ENCODE data around the gene MAP3K19.

MAP3K19 gene

DNA sequence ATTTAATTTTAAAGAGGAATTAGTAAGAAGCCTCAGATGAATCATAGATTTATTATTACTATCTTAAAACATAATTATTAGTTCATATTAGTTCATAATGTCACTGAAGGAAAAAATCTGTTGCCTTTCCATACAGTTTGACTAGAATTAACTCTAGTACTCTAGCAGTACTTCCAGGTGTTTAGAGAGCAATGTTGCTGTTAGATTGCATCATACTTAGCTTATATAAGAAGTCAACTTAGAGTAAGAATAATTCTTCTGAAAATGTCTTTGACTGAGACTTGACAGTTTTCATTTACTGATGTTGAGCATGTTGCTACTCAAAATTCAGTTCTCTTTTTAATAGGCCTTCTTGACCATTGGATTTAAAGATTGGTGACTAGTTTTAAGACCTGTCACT is 9.5 kb upstream of the MAP3K19 start:
- Mint-ChIP-seq H3K36me3 (ENCODE audit: low read depth) (peaks cover 59% of the 10 kb centered on the region), H3K27me3 (ENCODE audit: low read depth, poor library complexity) (no peaks in the 10 kb centered on the region), H3K4me3 (no peak overlapping the region), H3K4me1 (peaks cover 20% of the 10 kb centered on the region), H3K9me3 (no peaks in the 10 kb centered on the region), H3K27ac (no peak overlapping the region)
- DNase-seq = no peak
- TF ChIP-seq, protein P1, sequence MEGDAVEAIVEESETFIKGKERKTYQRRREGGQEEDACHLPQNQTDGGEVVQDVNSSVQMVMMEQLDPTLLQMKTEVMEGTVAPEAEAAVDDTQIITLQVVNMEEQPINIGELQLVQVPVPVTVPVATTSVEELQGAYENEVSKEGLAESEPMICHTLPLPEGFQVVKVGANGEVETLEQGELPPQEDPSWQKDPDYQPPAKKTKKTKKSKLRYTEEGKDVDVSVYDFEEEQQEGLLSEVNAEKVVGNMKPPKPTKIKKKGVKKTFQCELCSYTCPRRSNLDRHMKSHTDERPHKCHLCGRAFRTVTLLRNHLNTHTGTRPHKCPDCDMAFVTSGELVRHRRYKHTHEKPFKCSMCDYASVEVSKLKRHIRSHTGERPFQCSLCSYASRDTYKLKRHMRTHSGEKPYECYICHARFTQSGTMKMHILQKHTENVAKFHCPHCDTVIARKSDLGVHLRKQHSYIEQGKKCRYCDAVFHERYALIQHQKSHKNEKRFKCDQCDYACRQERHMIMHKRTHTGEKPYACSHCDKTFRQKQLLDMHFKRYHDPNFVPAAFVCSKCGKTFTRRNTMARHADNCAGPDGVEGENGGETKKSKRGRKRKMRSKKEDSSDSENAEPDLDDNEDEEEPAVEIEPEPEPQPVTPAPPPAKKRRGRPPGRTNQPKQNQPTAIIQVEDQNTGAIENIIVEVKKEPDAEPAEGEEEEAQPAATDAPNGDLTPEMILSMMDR (IDR thresholded peaks at IDR 0.05) = no peak

DNA sequence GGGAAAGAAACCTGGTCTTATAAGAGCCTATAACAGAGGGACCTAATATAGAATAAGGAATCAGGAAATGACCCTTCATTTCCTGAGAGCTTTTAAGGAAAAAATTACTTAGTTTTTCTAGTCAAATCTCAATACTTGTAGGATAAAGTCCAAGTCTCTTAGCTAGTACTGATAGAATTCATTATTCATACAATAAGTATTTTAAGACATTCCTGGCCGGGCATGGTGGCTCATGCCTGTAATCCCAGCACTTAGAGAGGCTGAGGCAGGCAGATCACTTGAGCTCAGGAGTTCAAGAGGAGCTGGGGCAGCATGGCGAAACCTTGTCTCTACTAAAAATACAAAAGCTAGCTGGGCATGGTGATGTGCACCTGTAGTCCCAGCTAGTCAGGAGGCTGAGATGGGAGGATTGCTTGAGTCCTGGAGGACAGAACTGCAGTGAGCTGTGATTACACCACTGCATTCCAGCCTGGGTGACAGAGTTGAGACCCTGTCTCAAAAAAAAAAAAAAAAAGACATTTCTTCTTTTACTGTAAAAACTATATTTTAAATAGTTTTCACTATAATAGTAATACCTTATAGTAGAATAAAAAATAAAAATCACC is 8.0 kb upstream of the MAP3K19 start:
- H3K27ac Mint-ChIP-seq = no peak overlapping the region
- H3K4me3 Mint-ChIP-seq = no peak overlapping the region
- TF ChIP-seq, protein P1 (IDR thresholded peaks at IDR 0.05) = no peak
- H3K4me1 Mint-ChIP-seq = peaks cover 22% of the 10 kb centered on the region
- DNase-seq = no peak
- peaks cover 44% of the 10 kb centered on the region for H3K36me3 Mint-ChIP-seq (ENCODE audit: low read depth)
- no peaks in the 10 kb centered on the region for H3K27me3 Mint-ChIP-seq (ENCODE audit: low read depth, poor library complexity)
- no peaks in the 10 kb centered on the region for H3K9me3 Mint-ChIP-seq

DNA sequence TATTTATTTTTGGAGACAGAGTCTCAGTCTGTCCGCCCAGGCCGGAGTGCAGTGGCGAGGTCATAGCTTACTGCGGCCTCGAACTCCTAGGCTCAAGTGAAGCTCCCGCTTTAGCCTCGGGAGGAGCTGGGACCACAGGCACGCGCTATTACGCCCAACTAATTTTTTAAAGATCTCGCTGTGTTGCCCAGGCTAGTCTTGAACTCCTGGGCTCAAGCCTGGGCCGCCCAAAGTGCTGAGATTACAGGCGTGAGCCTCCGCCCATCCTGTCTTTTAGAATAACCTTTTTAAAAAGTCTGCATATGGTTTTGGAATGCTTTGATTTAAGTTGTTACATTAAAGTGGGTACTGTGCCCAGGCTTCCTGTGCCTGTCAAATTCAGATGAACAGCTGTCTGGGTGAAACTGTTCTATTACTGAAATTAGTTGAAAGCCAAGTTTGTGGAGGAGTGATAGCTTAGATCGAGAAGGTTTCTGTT is 5.8 kb upstream of the MAP3K19 start:
- peaks cover 29% of the 10 kb centered on the region for H3K36me3 Mint-ChIP-seq (ENCODE audit: low read depth)
- H3K27ac Mint-ChIP-seq = peak overlapping the region; percentile 100
- DNase-seq = peak; percentile 11
- H3K9me3 Mint-ChIP-seq = no peaks in the 10 kb centered on the region
- no peaks in the 10 kb centered on the region for H3K27me3 Mint-ChIP-seq (ENCODE audit: low read depth, poor library complexity)
- H3K4me1 Mint-ChIP-seq = peaks cover 22% of the 10 kb centered on the region
- TF ChIP-seq, protein P1 (IDR thresholded peaks at IDR 0.05) = no peak
- peak overlapping the region; percentile 99 for H3K4me3 Mint-ChIP-seq

DNA sequence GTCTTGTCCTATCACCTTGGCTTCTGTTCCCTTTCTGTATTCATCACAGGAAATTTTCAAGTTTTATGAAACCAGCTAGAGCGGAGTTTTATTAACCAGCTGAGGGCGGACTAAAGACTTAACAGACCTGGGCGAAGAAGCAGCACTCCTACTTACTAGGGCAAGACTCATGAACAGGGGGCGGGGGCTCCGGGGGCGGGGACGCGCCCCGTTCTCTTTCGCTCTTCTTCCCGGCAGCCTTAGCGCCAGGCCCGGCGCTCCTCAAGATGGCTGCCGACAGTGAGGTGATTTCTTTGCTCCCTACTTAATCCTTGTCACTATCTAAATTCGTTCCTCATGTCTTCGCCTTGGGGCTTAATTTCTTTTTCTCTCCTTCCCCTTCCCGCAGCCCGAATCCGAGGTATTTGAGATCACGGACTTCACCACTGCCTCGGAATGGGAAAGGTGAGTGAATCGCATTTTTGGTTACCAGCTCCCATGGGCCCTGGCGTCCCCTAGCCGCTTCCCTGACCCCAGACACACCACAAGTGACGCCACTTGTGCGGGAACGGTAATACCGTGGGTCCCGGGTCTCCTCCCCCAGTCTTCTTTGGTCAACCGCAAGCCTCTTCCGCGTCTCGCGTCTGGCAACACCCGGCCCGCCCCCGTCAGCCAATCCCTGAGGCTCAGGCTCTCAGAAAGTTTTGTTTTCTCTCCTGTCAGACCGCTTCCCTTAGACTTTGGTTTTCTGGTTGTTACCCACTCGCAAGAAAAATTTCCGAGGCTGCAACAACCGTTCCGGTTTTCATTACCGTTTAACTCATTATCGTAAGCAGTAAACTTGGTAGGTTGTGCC is 5.0 kb upstream of the MAP3K19 start, which contains the start of gene RAB3GAP1:
Gene RAB3GAP1 (plus strand): TSS at position 251 of the 835 bp plus-strand sequence. CDS start 16 bp downstream, at position 267.
- TF ChIP-seq, protein P1 (IDR thresholded peaks at IDR 0.05) = no peak
- H3K36me3 Mint-ChIP-seq (ENCODE audit: low read depth) = peaks cover 29% of the 10 kb centered on the region
- H3K9me3 Mint-ChIP-seq = no peaks in the 10 kb centered on the region
- DNase-seq = peak; percentile 67
- H3K4me3 Mint-ChIP-seq = peak within 1 kb of the TSS; percentile 99
- H3K27me3 Mint-ChIP-seq (ENCODE audit: low read depth, poor library complexity) = no peaks in the 10 kb centered on the region
- H3K4me1 Mint-ChIP-seq = peaks cover 22% of the 10 kb centered on the region
- H3K27ac Mint-ChIP-seq = peak within 1 kb of the TSS; percentile 100

DNA sequence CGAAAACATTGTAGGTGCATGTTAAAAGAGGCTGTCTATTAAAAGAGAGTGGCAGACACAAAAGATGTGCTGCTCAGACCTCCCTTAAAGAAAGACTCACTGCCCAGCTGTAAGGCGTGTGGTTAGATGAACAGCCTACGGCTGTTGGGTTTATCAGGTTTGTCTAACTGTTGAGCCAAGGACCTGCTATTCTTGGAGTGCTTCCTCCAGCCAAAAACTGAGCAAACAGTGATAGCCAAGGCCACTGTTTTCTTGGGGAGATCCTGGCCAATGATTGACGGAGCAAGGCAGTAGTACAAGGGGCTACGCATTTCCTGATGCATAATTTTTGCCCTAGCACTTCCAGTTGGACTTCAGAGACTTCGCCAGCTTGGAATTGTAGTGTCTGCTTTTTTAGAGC is 3.4 kb upstream of the MAP3K19 start:
- DNase-seq = no peak
- TF ChIP-seq, protein P1 (IDR thresholded peaks at IDR 0.05) = no peak
- Mint-ChIP-seq H3K27ac (no peak overlapping the region), H3K9me3 (no peaks in the 10 kb centered on the region), H3K4me3 (peak overlapping the region; percentile 49), H3K27me3 (ENCODE audit: low read depth, poor library complexity) (no peaks in the 10 kb centered on the region), H3K4me1 (peaks cover 22% of the 10 kb centered on the region), H3K36me3 (ENCODE audit: low read depth) (peaks cover 18% of the 10 kb centered on the region)
